Stimulated activated effector memory CD8-positive, alpha-beta T cell treated with anti-CD3 and anti-CD28 coated beads, Interleukin-12 subunit alpha, Interleukin-12 subunit beta, amount 100 ng/mL, for 72 hours (primary cell): ENCODE results near the gene DOCK2.

ENCODE experiments used
- ATAC-seq: fragments of 150-1000 bp; cut with Tn5 transposase; 2 replicates; pipeline ENCODE4 v1.10.0; 2021
- DNase-seq, 2 donors: peaks; one replicate each; pipeline ENCODE4 v3.0.0; 2021 to 2022; ENCODE audit warnings: low spot score in 2 of 2
- H3K27ac Mint-ChIP-seq: one replicate; pipeline ENCODE4 v1.8.0; 2022; ENCODE audit warnings: mild to moderate bottlenecking, mixed read lengths
- H3K36me3 Mint-ChIP-seq: one replicate; pipeline ENCODE4 v1.8.0; 2022; ENCODE audit warnings: mild to moderate bottlenecking, mixed read lengths
- H3K4me1 Mint-ChIP-seq: one replicate; pipeline ENCODE4 v1.8.0; 2022; ENCODE audit warnings: mixed read lengths
- H3K4me3 Mint-ChIP-seq: one replicate; pipeline ENCODE4 v1.8.0; 2022; ENCODE audit warnings: mild to moderate bottlenecking, mixed read lengths
- H3K9me3 Mint-ChIP-seq: one replicate; pipeline ENCODE4 v1.8.0; 2022; ENCODE audit warnings: mixed read lengths

DOCK2 gene

GRCh38 chr5:169917500-169917899 lies 280.4 kb downstream of the DOCK2 start:
- Mint-ChIP-seq H3K4me3 (no peak overlapping the region), H3K36me3 (peaks cover 8% of the 10 kb centered on the region), H3K27ac (no peak overlapping the region), H3K9me3 (no peaks in the 10 kb centered on the region), H3K4me1 (peaks cover 23% of the 10 kb centered on the region)
- DNase-seq (no peak), ATAC-seq (no peak)

GRCh38 chr5:169918228-169918627 lies 281.2 kb downstream of the DOCK2 start:
- no peak for DNase-seq
- no peak overlapping the region for H3K27ac Mint-ChIP-seq
- ATAC-seq: no peak
- H3K4me1 Mint-ChIP-seq: peaks cover 23% of the 10 kb centered on the region
- peaks cover 8% of the 10 kb centered on the region for H3K36me3 Mint-ChIP-seq
- H3K4me3 Mint-ChIP-seq: no peak overlapping the region
- no peaks in the 10 kb centered on the region for H3K9me3 Mint-ChIP-seq

DNA sequence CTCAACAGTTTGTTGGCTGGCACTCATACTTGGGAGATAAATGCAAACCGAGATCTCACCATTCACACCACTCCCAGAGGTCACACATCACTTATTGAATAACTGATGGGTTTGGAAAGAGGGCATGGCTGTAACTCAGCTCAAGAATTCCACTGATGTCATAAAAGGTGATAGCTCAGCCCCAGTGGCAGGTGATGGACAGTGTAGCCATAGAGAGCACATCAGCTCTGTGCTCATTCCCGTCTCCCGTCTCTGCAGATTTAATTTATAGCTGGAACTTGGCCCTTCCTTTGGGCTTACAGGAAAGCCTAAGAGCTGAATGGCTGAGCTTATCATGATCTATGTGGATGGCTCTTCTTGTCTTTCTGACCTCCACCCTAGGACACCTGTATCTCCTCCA lies 283.4 kb downstream of the DOCK2 start:
- ATAC-seq: no peak
- no peak overlapping the region for H3K4me3 Mint-ChIP-seq
- no peak for DNase-seq
- no peak overlapping the region for H3K27ac Mint-ChIP-seq
- peaks cover 40% of the 10 kb centered on the region for H3K4me1 Mint-ChIP-seq
- peaks cover 17% of the 10 kb centered on the region for H3K36me3 Mint-ChIP-seq
- no peaks in the 10 kb centered on the region for H3K9me3 Mint-ChIP-seq

- H3K9me3 Mint-ChIP-seq: no peaks in the 10 kb centered on the region
- peaks cover 17% of the 10 kb centered on the region for H3K36me3 Mint-ChIP-seq
- no peak overlapping the region for H3K4me3 Mint-ChIP-seq
- ATAC-seq (no peak), DNase-seq (no peak)
- H3K27ac Mint-ChIP-seq: no peak overlapping the region
- H3K4me1 Mint-ChIP-seq: peaks cover 44% of the 10 kb centered on the region
These were observed 284.3 kb downstream of the DOCK2 start for GRCh38 chr5:169921384-169921783.

DNA sequence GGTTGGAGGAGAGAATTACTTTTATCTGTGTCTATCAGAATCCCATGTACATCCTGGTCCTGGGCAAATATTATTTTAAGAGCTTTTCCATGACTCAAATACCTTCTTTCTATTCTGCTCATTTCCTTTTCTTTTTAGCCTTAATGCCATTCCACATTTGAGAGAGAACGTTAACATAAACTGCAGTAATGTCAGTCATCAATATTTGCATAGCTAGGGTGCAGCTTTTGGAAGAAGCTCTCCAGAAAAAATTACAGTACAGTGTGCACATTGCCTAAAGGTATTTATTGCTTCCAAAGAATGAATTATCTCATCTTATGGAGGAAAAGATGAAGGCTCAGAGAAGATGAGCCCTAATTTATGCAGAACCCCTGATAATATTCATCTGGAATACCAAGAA lies 284.9 kb downstream of the DOCK2 start:
- no peak overlapping the region for H3K4me3 Mint-ChIP-seq
- DNase-seq (no peak), ATAC-seq (no peak)
- no peak overlapping the region for H3K27ac Mint-ChIP-seq
- peaks cover 17% of the 10 kb centered on the region for H3K36me3 Mint-ChIP-seq
- no peaks in the 10 kb centered on the region for H3K9me3 Mint-ChIP-seq
- H3K4me1 Mint-ChIP-seq: peaks cover 49% of the 10 kb centered on the region

DNA sequence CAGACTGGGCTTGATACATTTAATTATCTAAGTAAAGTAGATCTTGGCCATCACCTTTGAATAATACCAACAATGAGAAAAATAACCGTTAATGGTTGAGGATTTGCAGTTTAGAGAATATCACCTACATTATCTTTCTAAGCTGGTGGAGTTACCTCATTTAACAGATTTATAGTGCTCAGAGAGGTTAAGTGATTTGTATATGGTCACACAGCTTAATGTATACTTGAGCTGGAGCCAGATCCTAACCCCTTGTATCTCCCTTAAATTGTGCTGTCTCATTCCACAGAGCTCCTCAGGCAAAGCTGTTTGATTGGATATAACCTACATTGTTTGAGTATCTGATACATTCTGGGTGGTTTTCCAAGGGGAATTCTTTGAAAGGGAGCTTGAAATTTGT lies 285.4 kb downstream of the DOCK2 start:
- Mint-ChIP-seq H3K36me3 (peaks cover 12% of the 10 kb centered on the region), H3K4me1 (peaks cover 49% of the 10 kb centered on the region), H3K27ac (peak overlapping the region; percentile 43), H3K9me3 (no peaks in the 10 kb centered on the region), H3K4me3 (no peak overlapping the region)
- no peak for ATAC-seq
- no peak for DNase-seq

GRCh38 chr5:169923988-169924387 lies 286.9 kb downstream of the DOCK2 start:
- peak overlapping the region; percentile 75 for H3K27ac Mint-ChIP-seq
- no peak overlapping the region for H3K4me3 Mint-ChIP-seq
- peak; percentile 74 for ATAC-seq
- no peak for DNase-seq
- H3K9me3 Mint-ChIP-seq: no peaks in the 10 kb centered on the region
- H3K4me1 Mint-ChIP-seq: peaks cover 53% of the 10 kb centered on the region
- H3K36me3 Mint-ChIP-seq: peaks cover 9% of the 10 kb centered on the region

- H3K9me3 Mint-ChIP-seq: no peaks in the 10 kb centered on the region
- no peak overlapping the region for H3K27ac Mint-ChIP-seq
- ATAC-seq: no peak
- peaks cover 41% of the 10 kb centered on the region for H3K36me3 Mint-ChIP-seq
- no peak overlapping the region for H3K4me3 Mint-ChIP-seq
- no peak for DNase-seq
- H3K4me1 Mint-ChIP-seq: peaks cover 57% of the 10 kb centered on the region
These were observed 296.1 kb downstream of the DOCK2 start for GRCh38 chr5:169933127-169933526.

DNA sequence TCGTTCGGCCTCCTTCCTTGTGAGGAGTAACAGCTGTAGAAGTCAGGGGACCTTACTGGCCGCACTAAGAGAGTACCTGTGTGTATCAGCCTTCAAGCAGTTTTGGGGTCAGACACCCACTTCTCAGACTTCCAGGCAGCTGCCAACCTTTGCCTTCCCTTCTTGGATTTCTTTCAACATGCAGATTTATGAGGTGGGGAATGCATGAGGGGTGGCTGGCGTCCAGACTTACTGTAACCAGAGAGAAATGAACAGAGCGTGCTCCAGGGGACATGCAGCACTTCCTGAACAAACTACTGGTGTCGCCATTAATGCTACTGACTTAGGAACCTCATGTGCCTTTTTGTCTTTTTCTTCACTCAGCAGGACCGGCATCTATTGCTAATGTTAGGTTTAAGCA lies 296.5 kb downstream of the DOCK2 start:
- no peak for ATAC-seq
- DNase-seq: no peak
- peaks cover 52% of the 10 kb centered on the region for H3K4me1 Mint-ChIP-seq
- no peak overlapping the region for H3K4me3 Mint-ChIP-seq
- no peaks in the 10 kb centered on the region for H3K9me3 Mint-ChIP-seq
- peak overlapping the region; percentile 24 for H3K27ac Mint-ChIP-seq
- H3K36me3 Mint-ChIP-seq: peaks cover 45% of the 10 kb centered on the region

DNA sequence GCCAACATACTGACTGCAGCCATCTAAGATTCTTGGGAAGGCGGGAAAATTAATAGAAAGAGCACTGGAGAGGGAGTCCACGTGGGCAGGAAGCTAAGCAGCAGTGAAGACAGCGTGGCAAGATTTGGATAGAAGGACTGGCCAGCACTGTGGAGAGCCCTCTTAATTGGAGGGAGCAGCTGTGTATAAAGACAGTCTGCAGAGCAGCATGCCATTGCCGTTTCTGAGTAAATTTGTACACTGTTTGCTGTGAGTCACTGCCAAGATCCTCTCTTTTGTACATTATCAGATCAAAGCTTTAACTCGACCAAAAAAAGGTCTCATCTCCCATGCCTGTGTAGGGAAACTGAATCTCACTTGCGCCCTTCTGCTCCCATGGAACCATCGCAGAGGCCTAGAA lies 297.9 kb downstream of the DOCK2 start:
- H3K4me3 Mint-ChIP-seq: no peak overlapping the region
- H3K36me3 Mint-ChIP-seq: peaks cover 45% of the 10 kb centered on the region
- H3K9me3 Mint-ChIP-seq: no peaks in the 10 kb centered on the region
- DNase-seq (no peak), ATAC-seq (no peak)
- H3K27ac Mint-ChIP-seq: no peak overlapping the region
- peaks cover 52% of the 10 kb centered on the region for H3K4me1 Mint-ChIP-seq

DNA sequence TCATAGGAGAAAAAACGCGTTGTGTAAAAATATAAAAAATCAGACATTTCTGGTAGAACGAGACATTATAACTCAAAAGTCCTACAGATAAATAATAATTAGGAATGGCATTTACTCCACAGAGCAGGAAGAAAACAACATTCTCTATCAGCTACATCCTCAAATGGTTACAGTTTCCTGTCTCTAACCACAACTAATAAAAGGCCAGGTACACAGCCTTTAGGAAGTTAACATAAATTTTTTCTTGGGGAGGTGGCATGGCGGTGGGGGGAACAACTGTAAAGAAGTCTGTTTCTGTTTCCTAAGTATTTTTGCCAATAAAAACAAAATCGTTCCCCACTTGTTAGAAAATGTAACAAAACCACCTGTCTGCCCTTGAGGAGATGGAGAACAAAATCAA lies 298.7 kb downstream of the DOCK2 start:
- DNase-seq (no peak), ATAC-seq (no peak)
- H3K4me1 Mint-ChIP-seq: peaks cover 46% of the 10 kb centered on the region
- peaks cover 45% of the 10 kb centered on the region for H3K36me3 Mint-ChIP-seq
- no peak overlapping the region for H3K4me3 Mint-ChIP-seq
- H3K27ac Mint-ChIP-seq: peak overlapping the region; percentile 17
- no peaks in the 10 kb centered on the region for H3K9me3 Mint-ChIP-seq

DNA sequence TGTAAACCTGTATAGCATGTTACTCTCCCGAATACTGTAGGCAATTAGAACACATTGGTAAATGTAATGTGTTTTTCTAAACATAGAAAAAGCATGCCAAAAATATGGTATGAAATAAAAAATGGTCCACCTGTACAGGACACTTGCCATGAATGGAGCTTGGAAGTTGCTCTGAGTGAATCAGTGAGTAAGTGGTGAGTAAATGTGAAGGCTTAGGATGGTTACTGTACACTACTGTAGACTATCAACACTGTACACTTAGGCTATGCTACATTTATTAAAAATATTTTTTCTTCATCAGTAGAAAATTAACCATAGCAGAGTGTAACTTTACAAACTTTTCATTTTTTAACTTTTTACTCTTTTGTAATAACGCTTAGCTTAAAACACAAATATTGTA lies 301.4 kb downstream of the DOCK2 start:
- Mint-ChIP-seq H3K4me1 (peaks cover 27% of the 10 kb centered on the region), H3K9me3 (no peaks in the 10 kb centered on the region), H3K36me3 (peaks cover 40% of the 10 kb centered on the region), H3K4me3 (no peak overlapping the region), H3K27ac (no peak overlapping the region)
- no peak for DNase-seq
- ATAC-seq: no peak

DNA sequence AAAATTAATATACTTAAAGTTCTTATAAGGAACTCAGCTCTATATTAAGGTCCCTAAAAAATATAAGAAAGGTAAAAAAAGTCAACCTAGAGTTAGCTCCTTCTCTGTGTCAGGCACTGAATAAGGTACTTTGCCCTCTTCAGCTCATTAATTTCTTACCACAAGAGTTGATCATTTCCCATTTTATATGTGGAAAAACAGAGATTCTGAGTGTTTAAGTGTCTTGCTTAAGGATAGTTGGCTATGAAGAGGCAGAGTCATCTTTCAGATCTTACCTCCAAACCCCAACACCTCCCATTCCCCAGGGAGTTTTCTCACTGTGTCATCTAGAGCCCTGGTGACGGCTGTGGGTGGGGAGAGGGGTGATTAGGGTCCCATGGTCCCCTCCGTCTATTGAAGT lies 302.7 kb downstream of the DOCK2 start:
- no peak for DNase-seq
- H3K27ac Mint-ChIP-seq: no peak overlapping the region
- no peak for ATAC-seq
- peaks cover 23% of the 10 kb centered on the region for H3K4me1 Mint-ChIP-seq
- H3K4me3 Mint-ChIP-seq: no peak overlapping the region
- H3K36me3 Mint-ChIP-seq: peaks cover 37% of the 10 kb centered on the region
- no peaks in the 10 kb centered on the region for H3K9me3 Mint-ChIP-seq

GRCh38 chr5:169941542-169941941 lies 304.5 kb downstream of the DOCK2 start:
- Mint-ChIP-seq H3K36me3 (peaks cover 26% of the 10 kb centered on the region), H3K4me1 (peaks cover 31% of the 10 kb centered on the region), H3K9me3 (no peaks in the 10 kb centered on the region), H3K27ac (peak overlapping the region; percentile 64), H3K4me3 (no peak overlapping the region)
- ATAC-seq (no peak), DNase-seq (no peak)

- H3K4me3 Mint-ChIP-seq: no peak overlapping the region
- ATAC-seq: no peak
- no peak for DNase-seq
- H3K4me1 Mint-ChIP-seq: peaks cover 36% of the 10 kb centered on the region
- peaks cover 22% of the 10 kb centered on the region for H3K36me3 Mint-ChIP-seq
- H3K9me3 Mint-ChIP-seq: no peaks in the 10 kb centered on the region
- no peak overlapping the region for H3K27ac Mint-ChIP-seq
These were observed 305.1 kb downstream of the DOCK2 start for GRCh38 chr5:169942181-169942580.

- H3K36me3 Mint-ChIP-seq: peaks cover 19% of the 10 kb centered on the region
- ATAC-seq: no peak
- peaks cover 36% of the 10 kb centered on the region for H3K4me1 Mint-ChIP-seq
These were observed 306.0 kb downstream of the DOCK2 start for GRCh38 chr5:169943026-169943425.

DNA sequence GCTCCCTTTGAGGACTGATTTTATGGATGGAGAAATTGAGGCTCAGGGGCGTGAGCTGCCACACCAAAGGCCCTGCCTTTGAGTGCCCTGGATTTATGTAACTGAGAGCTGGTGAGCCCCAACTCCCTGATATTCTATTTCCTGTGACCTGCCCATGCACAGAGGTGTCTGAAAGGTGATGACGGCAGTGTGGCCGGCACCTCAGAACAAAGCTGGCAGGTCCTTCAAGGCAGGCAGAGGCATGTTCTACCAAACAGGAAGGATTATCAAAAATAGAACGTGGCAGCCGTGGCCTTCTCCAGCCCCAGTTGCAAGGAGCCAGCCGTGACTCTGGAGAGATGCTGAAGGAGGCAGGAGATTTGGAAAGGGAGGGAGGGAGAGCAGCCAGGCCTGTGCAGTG lies 307.0 kb downstream of the DOCK2 start:
- peaks cover 19% of the 10 kb centered on the region for H3K36me3 Mint-ChIP-seq

More at GRCh38 chr5:169943026-169943425, 306.0 kb downstream of the DOCK2 start:
- Mint-ChIP-seq H3K9me3 (no peaks in the 10 kb centered on the region), H3K4me3 (no peak overlapping the region), H3K27ac (no peak overlapping the region)
- no peak for DNase-seq

More for the DNA sequence above, 307.0 kb downstream of the DOCK2 start:
- Mint-ChIP-seq H3K4me1 (peaks cover 37% of the 10 kb centered on the region), H3K9me3 (no peaks in the 10 kb centered on the region), H3K4me3 (no peak overlapping the region), H3K27ac (peak overlapping the region; percentile 70)
- ATAC-seq: no peak
- no peak for DNase-seq
